Inferior parietal cortex (tissue), 1 donor: ENCODE results near the gene PAK6.

Experiments used
- DNase-seq: peaks from one replicate; pipeline ENCODE4 v3.0.0-alpha.2; 2016; ENCODE audit errors: extremely low spot score

PAK6 gene

GRCh38 chr15:40241269-40242212 lies 2.7 kb downstream of the PAK6 start:
- DNase-seq, result no peak

- no peak for DNase-seq
Measured at GRCh38 chr15:40242213-40242599, 3.3 kb downstream of the PAK6 start.

GRCh38 chr15:40242601-40243000 lies 3.7 kb downstream of the PAK6 start:
- no peak for DNase-seq

- DNase-seq, result no peak
Measured at GRCh38 chr15:40243126-40243810, 4.4 kb downstream of the PAK6 start.

GRCh38 chr15:40244961-40245523 lies 6.2 kb downstream of the PAK6 start:
- DNase-seq, result no peak

GRCh38 chr15:40245666-40246450 lies 7.0 kb downstream of the PAK6 start:
- no peak for DNase-seq

- no peak for DNase-seq
Measured at GRCh38 chr15:40246496-40247280, 7.8 kb downstream of the PAK6 start.

GRCh38 chr15:40247406-40247971 lies 8.6 kb downstream of the PAK6 start:
- DNase-seq, result no peak

GRCh38 chr15:40248006-40248783 lies 9.3 kb downstream of the PAK6 start:
- no peak for DNase-seq

GRCh38 chr15:40249477-40250303 lies 10.8 kb downstream of the PAK6 start:
- DNase-seq, result no peak

- no peak for DNase-seq
Measured at GRCh38 chr15:40250304-40250656, 11.4 kb downstream of the PAK6 start.

GRCh38 chr15:40250771-40251483 lies 12.1 kb downstream of the PAK6 start:
- DNase-seq, result no peak

- DNase-seq, result no peak
Measured at GRCh38 chr15:40251486-40252140, 12.8 kb downstream of the PAK6 start.

GRCh38 chr15:40252141-40252437 lies 13.2 kb downstream of the PAK6 start:
- no peak for DNase-seq

GRCh38 chr15:40252438-40253166 lies 13.7 kb downstream of the PAK6 start:
- DNase-seq, result no peak

GRCh38 chr15:40253167-40253790 lies 14.4 kb downstream of the PAK6 start:
- no peak for DNase-seq

GRCh38 chr15:40254452-40254851 lies 15.6 kb downstream of the PAK6 start:
- no peak for DNase-seq
